Activated CD4-positive, alpha-beta memory T cell treated with anti-CD3 and anti-CD28 coated beads, Interleukin-2, amount 10 ng/mL, durations not matched to agents 7 days and 5 days (primary cell): Measurements from ENCODE around the gene PTH2. TPM values are rescaled to one million over a fixed set of nuclear protein-coding genes. Genes with fewer than 3 reads are reported as not detected.

Source experiments
- CTCF ChIA-PET: fragments of 350-600 bp; sonication (Branson Sonifier 250); formaldehyde crosslinking; loops from one replicate; lab custom pipeline; 2021; ENCODE audit warnings: antibody characterized with exemption, inconsistent platforms; lab: Charles Lee
- POLR2A ChIA-PET: fragments of 350-600 bp; sonication (Branson Sonifier 250); formaldehyde crosslinking; loops from one replicate; lab custom pipeline; 2021; ENCODE audit warnings: antibody characterized with exemption; lab: Charles Lee
- DNase-seq: peaks from one replicate; pipeline ENCODE4 v3.0.0-alpha.2; 2020
- H3K27ac Mint-ChIP-seq: one replicate; pipeline ENCODE4 v1.8.0; 2021; ENCODE audit warnings: mild to moderate bottlenecking, mixed read lengths
- H3K27me3 Mint-ChIP-seq: one replicate; pipeline ENCODE4 v1.8.0; 2021; ENCODE audit warnings: mixed read lengths
- H3K36me3 Mint-ChIP-seq: one replicate; pipeline ENCODE4 v1.8.0; 2021; ENCODE audit warnings: low read depth, mixed read lengths
- H3K4me1 Mint-ChIP-seq: one replicate; pipeline ENCODE4 v1.8.0; 2021; ENCODE audit warnings: mixed read lengths
- H3K4me3 Mint-ChIP-seq: one replicate; pipeline ENCODE4 v1.8.0; 2021; ENCODE audit warnings: mild to moderate bottlenecking, mixed read lengths
- H3K9me3 Mint-ChIP-seq: one replicate; pipeline ENCODE4 v1.8.0; 2021; ENCODE audit warnings: mixed read lengths
- total RNA-seq, 2 experiments: library from RNA; stranded (reverse); gene quantifications; one replicate each; pipeline ENCODE4 v1.2.3, GENCODE V29; 2021

The PTH2 gene
- total RNA-seq, 2 experiments from 2014 or later = not detected

DNA sequence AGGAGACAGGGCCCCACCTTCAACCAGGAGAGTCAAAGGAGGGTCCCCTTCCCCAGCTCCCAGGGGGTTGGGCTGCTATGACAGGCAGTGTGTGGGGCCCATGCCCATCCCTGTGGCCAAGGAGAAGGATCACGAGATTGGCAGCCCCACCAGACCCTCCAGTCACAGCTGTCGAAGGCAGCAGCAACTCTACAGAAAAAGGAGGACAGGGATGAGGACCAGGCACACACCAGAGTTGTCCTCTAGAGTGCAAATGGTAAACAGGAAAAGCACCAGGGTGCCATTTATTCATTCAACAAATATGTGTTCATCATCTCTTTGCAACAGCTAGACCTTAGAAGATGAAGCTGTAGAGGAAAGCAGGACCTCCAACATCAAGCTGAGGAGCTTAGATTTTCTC is 4.1 kb downstream of the PTH2 start:
- Mint-ChIP-seq H3K27ac (no peak overlapping the region), H3K9me3 (no peaks in the 10 kb centered on the region), H3K4me1 (peaks cover 32% of the 10 kb centered on the region), H3K27me3 (peaks cover 72% of the 10 kb centered on the region), H3K4me3 (no peak overlapping the region), H3K36me3 (no peaks in the 10 kb centered on the region)
- CTCF ChIA-PET = interaction anchor here (0.9 to 1.6 kb wide), 2 partner anchors 8 to 27 kb away, joined by 4 to 6 read pairs; no protein-coding TSS in a partner anchor
- POLR2A ChIA-PET = interaction anchor here (1.1 to 4.4 kb wide), 2 partner anchors 10 to 69 kb away, joined by 3 to 18 read pairs; partner anchors contain the start of gene RPL13A
- DNase-seq = no peak

DNA sequence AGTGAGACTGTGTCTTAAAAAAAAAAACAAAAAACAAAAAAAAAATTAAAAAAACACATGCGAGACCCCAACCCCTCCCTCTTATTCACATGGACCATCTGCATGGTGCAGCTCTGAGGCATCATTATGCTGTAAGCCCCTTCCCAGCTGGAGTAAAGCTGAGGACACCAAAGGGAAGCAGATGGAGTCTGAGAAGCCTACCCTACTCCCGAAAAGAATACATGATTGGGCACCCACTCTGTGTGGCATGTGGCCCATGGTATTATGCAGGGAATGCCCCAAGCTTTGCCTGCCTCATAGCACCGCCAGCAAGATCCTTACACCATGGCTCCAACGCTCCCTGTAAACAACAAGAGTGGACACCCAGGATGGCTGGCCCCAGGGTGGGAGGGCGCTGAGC is 4.7 kb downstream of the PTH2 start:
- Mint-ChIP-seq H3K27me3 (peaks cover 65% of the 10 kb centered on the region), H3K4me3 (no peak overlapping the region), H3K36me3 (no peaks in the 10 kb centered on the region), H3K4me1 (peaks cover 26% of the 10 kb centered on the region), H3K9me3 (no peaks in the 10 kb centered on the region), H3K27ac (no peak overlapping the region)
- ChIA-PET POLR2A (interaction anchor here (4.4 kb wide), 1 partner anchor 10 kb away, joined by 18 read pairs; no protein-coding TSS in a partner anchor), CTCF (interaction anchor here (0.5 to 1.6 kb wide), 3 partner anchors 7 to 27 kb away, joined by 3 to 6 read pairs (median 4); no protein-coding TSS in a partner anchor)
- DNase-seq = no peak

GRCh38 chr19:49417088-49417487 is 6.2 kb downstream of the PTH2 start:
- no peak overlapping the region for H3K27ac Mint-ChIP-seq
- H3K4me3 Mint-ChIP-seq = no peak overlapping the region
- H3K27me3 Mint-ChIP-seq = peaks cover 55% of the 10 kb centered on the region
- peaks cover 21% of the 10 kb centered on the region for H3K4me1 Mint-ChIP-seq
- ChIA-PET CTCF (no interaction called here), POLR2A (interaction anchor here (0.6 to 4.4 kb wide), 4 partner anchors 8 to 53 kb away, joined by 3 to 18 read pairs (median 4); no protein-coding TSS in a partner anchor)
- no peaks in the 10 kb centered on the region for H3K36me3 Mint-ChIP-seq
- no peak for DNase-seq
- H3K9me3 Mint-ChIP-seq = no peaks in the 10 kb centered on the region

GRCh38 chr19:49415810-49416200 is 7.4 kb downstream of the PTH2 start:
- Mint-ChIP-seq H3K27me3 (peaks cover 42% of the 10 kb centered on the region), H3K36me3 (no peaks in the 10 kb centered on the region), H3K4me1 (peaks cover 23% of the 10 kb centered on the region), H3K27ac (no peak overlapping the region), H3K4me3 (no peak overlapping the region), H3K9me3 (no peaks in the 10 kb centered on the region)
- POLR2A ChIA-PET = no interaction called here
- DNase-seq = no peak
- CTCF ChIA-PET = no interaction called here

DNA sequence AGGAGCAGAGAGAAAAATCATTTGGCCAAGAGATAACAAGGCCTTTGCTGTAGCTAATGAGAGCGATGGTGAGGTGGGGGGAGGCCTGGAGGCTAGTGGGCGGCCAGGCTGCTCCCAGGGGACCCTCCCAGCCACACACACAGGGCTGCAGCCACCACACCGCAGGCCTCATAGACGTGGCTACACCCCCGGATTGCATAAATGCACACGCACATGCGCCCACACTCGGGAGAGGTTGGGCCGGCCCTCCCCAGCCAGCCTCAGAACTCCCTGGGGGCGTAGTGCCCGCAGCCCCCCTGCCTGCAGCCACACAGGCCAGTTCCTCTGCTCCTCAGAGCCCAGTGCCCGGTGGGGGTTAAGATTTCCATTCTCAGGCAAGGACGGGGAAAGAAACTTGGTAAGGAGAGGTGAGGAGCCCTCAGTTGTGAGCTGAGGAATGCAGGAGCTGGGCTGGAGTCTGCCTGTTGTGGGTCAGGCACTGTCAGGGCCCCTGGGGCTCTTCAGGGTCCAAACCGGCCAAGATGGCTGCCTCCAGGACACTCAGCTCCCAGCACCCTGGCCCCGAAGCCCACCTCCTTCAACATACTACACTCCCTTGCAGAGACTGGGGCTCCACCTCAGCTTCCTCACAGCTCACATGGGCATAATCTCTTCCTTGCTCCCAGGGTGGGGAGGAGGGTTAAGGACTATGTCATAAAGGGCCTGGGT is 8.0 kb downstream of the PTH2 start:
- POLR2A ChIA-PET = no interaction called here
- Mint-ChIP-seq H3K27me3 (peaks cover 37% of the 10 kb centered on the region), H3K4me1 (peaks cover 23% of the 10 kb centered on the region), H3K9me3 (no peaks in the 10 kb centered on the region), H3K27ac (no peak overlapping the region), H3K36me3 (no peaks in the 10 kb centered on the region), H3K4me3 (no peak overlapping the region)
- CTCF ChIA-PET = interaction anchor here (0.6 kb wide), 1 partner anchor 28 kb away, joined by 3 read pairs; no protein-coding TSS in a partner anchor
- DNase-seq = no peak

GRCh38 chr19:49414256-49414655 is 9.0 kb downstream of the PTH2 start:
- H3K36me3 Mint-ChIP-seq = no peaks in the 10 kb centered on the region
- peaks cover 27% of the 10 kb centered on the region for H3K27me3 Mint-ChIP-seq
- no peak overlapping the region for H3K27ac Mint-ChIP-seq
- CTCF ChIA-PET = no interaction called here
- H3K4me3 Mint-ChIP-seq = no peak overlapping the region
- peaks cover 31% of the 10 kb centered on the region for H3K4me1 Mint-ChIP-seq
- POLR2A ChIA-PET = interaction anchor here (1.4 kb wide), 1 partner anchor 22 kb away, joined by 4 read pairs; no protein-coding TSS in a partner anchor
- DNase-seq = no peak
- no peaks in the 10 kb centered on the region for H3K9me3 Mint-ChIP-seq

DNA sequence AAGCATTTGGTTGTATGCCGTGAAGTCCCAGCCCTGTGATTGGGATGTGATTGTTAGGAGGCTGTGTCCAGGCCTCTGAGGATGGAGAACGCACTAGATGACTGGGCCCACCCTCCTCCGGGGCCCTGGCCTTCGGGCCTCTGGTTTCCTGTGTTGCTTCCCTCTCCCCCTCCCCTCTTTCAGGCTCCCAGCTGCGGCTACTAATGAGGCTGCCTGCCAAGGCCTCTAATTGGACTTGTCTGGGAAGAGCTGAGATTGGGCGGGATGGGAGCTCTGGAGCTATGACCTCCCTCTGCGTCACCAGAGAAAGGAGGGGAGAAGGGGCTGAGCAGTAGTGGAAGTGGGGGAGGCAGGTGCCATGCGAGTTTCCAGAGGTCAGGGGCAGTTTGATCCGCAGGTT is 9.9 kb downstream of the PTH2 start:
- no peaks in the 10 kb centered on the region for H3K36me3 Mint-ChIP-seq
- DNase-seq = no peak
- POLR2A ChIA-PET = interaction anchor here (1.4 kb wide), 1 partner anchor 22 kb away, joined by 4 read pairs; no protein-coding TSS in a partner anchor

DNA sequence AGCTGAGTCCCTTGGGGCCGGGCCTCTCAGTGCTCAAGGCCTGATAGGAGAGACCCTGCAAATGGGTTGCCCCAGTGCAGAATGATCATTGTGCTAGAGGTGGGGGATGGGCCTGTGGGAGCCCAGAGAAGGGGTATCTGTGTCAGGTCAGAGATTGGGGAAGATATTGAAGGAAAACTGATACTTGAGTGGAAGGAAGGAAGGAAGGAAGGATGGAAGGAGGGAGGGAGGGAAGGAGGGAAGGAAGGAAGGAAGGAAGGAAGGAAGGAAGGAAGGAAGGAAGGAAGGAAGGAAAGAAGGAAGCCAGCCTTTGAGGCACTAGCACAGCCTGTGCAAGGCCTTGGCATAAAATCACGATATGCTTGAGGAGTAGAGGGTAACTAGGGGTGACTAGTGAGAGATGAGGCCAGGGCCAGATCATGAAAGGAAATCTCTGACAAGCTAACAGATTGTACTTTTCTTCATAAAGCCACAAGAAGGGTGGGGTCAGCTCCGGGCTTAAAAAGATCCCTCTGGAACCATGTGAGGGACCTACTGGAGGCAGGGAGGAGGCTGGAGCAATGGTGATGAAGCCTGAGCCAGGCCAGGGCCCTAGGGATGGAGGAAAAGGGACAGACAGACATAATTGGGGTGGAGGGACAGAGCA is 11.4 kb downstream of the PTH2 start:
- POLR2A ChIA-PET = interaction anchor here (1.0 to 1.3 kb wide), 2 partner anchors 20 to 59 kb away, joined by 3 to 4 read pairs; no protein-coding TSS in a partner anchor
- Mint-ChIP-seq H3K27ac (peak overlapping the region; percentile 29), H3K4me3 (no peak overlapping the region), H3K27me3 (peaks cover 7% of the 10 kb centered on the region), H3K9me3 (no peaks in the 10 kb centered on the region), H3K36me3 (no peaks in the 10 kb centered on the region), H3K4me1 (peaks cover 53% of the 10 kb centered on the region)
- no peak for DNase-seq
- CTCF ChIA-PET = interaction anchor here (1.2 to 4.8 kb wide), 6 partner anchors 7 to 57 kb away, joined by 3 to 24 read pairs (median 4); no protein-coding TSS in a partner anchor

More for the DNA sequence above, 9.9 kb downstream of the PTH2 start:
- Mint-ChIP-seq H3K9me3 (no peaks in the 10 kb centered on the region), H3K4me1 (peaks cover 41% of the 10 kb centered on the region), H3K4me3 (no peak overlapping the region), H3K27ac (no peak overlapping the region), H3K27me3 (peaks cover 18% of the 10 kb centered on the region)
- CTCF ChIA-PET = no interaction called here

GRCh38 chr19:49409441-49410029 is 13.7 kb downstream of the PTH2 start:
- Mint-ChIP-seq H3K36me3 (no peaks in the 10 kb centered on the region), H3K27me3 (no peaks in the 10 kb centered on the region), H3K4me3 (peak overlapping the region; percentile 66), H3K4me1 (peaks cover 55% of the 10 kb centered on the region), H3K27ac (peak overlapping the region; percentile 91), H3K9me3 (no peaks in the 10 kb centered on the region)
- DNase-seq = peak; percentile 58
- CTCF ChIA-PET = interaction anchor here (0.7 to 4.8 kb wide), 7 partner anchors 18 to 108 kb away, joined by 3 to 24 read pairs (median 5); partner anchors contain the start of gene FLT3LG
- POLR2A ChIA-PET = interaction anchor here (0.6 to 2.5 kb wide), 13 partner anchors 9 to 184 kb away, joined by 3 to 18 read pairs (median 4); partner anchors contain the start of genes ALDH16A1, GFY, PIH1D1 and RPS11

- no peaks in the 10 kb centered on the region for H3K27me3 Mint-ChIP-seq
- peaks cover 55% of the 10 kb centered on the region for H3K4me1 Mint-ChIP-seq
- POLR2A ChIA-PET = interaction anchor here (1.1 to 2.5 kb wide), 11 partner anchors 10 to 183 kb away, joined by 3 to 18 read pairs (median 5); partner anchors contain the start of genes ALDH16A1, GFY, PIH1D1 and RPS11
- peak overlapping the region; percentile 66 for H3K4me3 Mint-ChIP-seq
- no peak for DNase-seq
- no peaks in the 10 kb centered on the region for H3K36me3 Mint-ChIP-seq
- H3K27ac Mint-ChIP-seq = peak overlapping the region; percentile 91
- H3K9me3 Mint-ChIP-seq = no peaks in the 10 kb centered on the region
- CTCF ChIA-PET = interaction anchor here (0.8 to 4.8 kb wide), 6 partner anchors 17 to 107 kb away, joined by 3 to 24 read pairs (median 6); partner anchors contain the start of gene FLT3LG
Measured at GRCh38 chr19:49408816-49409440, 14.3 kb downstream of the PTH2 start.

GRCh38 chr19:49407482-49408015 is 15.7 kb downstream of the PTH2 start:
- ChIA-PET CTCF (interaction anchor here (4.8 kb wide), 1 partner anchor 16 kb away, joined by 24 read pairs; no protein-coding TSS in a partner anchor), POLR2A (interaction anchor here (2.0 to 2.5 kb wide), 2 partner anchors 11 to 19 kb away, joined by 6 to 18 read pairs; no protein-coding TSS in a partner anchor)

More at GRCh38 chr19:49407482-49408015, 15.7 kb downstream of the PTH2 start:
- Mint-ChIP-seq H3K9me3 (no peaks in the 10 kb centered on the region), H3K4me3 (no peak overlapping the region), H3K27ac (no peak overlapping the region), H3K36me3 (no peaks in the 10 kb centered on the region), H3K27me3 (no peaks in the 10 kb centered on the region), H3K4me1 (peaks cover 54% of the 10 kb centered on the region)
- no peak for DNase-seq
